ENCODE results near the gene TMEM259.

The TMEM259 gene

DNA sequence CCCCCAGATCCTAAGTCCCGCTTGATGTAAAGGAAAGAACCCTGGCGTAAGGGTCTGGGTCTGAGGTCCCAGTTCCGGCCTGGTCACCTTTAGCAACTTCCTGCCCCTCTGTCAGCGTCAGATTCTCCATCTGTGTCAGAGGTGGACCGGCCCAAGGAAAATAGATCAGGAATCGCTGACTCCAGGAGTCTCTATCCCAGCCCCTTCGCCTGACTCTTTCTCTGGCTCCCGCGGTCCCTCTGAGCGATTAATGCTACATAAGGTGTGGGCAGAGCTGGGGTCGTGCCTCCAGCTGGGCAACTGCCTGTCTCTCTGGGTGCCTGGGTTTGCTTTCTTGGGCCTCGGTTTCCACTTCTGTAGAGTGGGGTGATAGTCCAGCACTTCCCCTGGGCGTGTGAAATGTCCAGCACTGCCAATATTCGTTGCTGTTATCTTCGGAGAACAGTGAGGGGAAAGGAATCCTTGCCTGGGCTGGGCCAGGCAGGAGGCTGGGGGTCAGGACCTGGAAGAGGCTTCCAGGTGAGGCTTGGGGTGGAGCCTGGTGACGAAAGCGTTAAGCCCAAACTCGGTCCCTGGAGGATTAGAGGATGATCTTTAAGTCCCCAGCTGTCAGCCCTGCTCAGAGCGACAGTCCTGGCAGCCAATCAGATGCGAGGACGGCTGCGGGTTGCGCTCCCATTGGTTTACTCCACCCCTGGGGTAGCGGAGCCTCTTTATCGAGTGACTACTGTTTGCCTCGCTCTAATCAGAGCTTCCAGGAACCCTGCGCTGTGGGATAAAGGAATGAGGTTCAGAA, 19.8 kb upstream of the TMEM259 start:
- Histone ChIP-seq H3K27ac (replicated peaks) (peak overlapping the region; percentile 36), H3K27me3 (ENCODE audit: insufficient read depth, poor library complexity, severe bottlenecking) (no peaks in the 10 kb centered on the region), H3K4me3 (replicated peaks; ENCODE audit: insufficient read depth, low read length) (peak overlapping the region; percentile 54)
- TF ChIP-seq, protein P1, sequence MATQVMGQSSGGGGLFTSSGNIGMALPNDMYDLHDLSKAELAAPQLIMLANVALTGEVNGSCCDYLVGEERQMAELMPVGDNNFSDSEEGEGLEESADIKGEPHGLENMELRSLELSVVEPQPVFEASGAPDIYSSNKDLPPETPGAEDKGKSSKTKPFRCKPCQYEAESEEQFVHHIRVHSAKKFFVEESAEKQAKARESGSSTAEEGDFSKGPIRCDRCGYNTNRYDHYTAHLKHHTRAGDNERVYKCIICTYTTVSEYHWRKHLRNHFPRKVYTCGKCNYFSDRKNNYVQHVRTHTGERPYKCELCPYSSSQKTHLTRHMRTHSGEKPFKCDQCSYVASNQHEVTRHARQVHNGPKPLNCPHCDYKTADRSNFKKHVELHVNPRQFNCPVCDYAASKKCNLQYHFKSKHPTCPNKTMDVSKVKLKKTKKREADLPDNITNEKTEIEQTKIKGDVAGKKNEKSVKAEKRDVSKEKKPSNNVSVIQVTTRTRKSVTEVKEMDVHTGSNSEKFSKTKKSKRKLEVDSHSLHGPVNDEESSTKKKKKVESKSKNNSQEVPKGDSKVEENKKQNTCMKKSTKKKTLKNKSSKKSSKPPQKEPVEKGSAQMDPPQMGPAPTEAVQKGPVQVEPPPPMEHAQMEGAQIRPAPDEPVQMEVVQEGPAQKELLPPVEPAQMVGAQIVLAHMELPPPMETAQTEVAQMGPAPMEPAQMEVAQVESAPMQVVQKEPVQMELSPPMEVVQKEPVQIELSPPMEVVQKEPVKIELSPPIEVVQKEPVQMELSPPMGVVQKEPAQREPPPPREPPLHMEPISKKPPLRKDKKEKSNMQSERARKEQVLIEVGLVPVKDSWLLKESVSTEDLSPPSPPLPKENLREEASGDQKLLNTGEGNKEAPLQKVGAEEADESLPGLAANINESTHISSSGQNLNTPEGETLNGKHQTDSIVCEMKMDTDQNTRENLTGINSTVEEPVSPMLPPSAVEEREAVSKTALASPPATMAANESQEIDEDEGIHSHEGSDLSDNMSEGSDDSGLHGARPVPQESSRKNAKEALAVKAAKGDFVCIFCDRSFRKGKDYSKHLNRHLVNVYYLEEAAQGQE (IDR thresholded peaks at IDR 0.05; ENCODE audit: insufficient replicate concordance, low read depth), result no peak
- no peak for TF ChIP-seq GABPA (IDR thresholded peaks at IDR 0.05; ENCODE audit: low read depth)
- no peak for TF ChIP-seq SPI1 (IDR thresholded peaks at IDR 0.05; ENCODE audit: borderline replicate concordance, low read depth)
- TF ChIP-seq POLR2AphosphoS5 (IDR thresholded peaks at IDR 0.05; ENCODE audit: low read depth), result no peak
- TF ChIP-seq, protein P2, sequence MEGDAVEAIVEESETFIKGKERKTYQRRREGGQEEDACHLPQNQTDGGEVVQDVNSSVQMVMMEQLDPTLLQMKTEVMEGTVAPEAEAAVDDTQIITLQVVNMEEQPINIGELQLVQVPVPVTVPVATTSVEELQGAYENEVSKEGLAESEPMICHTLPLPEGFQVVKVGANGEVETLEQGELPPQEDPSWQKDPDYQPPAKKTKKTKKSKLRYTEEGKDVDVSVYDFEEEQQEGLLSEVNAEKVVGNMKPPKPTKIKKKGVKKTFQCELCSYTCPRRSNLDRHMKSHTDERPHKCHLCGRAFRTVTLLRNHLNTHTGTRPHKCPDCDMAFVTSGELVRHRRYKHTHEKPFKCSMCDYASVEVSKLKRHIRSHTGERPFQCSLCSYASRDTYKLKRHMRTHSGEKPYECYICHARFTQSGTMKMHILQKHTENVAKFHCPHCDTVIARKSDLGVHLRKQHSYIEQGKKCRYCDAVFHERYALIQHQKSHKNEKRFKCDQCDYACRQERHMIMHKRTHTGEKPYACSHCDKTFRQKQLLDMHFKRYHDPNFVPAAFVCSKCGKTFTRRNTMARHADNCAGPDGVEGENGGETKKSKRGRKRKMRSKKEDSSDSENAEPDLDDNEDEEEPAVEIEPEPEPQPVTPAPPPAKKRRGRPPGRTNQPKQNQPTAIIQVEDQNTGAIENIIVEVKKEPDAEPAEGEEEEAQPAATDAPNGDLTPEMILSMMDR (IDR thresholded peaks at IDR 0.05; ENCODE audit: insufficient read depth, low read length), result no peak
- DNase-seq (ENCODE audit: low read depth in 1 of 2, low spot score in 1 of 2), result peak; percentile 87 to 90

DNA sequence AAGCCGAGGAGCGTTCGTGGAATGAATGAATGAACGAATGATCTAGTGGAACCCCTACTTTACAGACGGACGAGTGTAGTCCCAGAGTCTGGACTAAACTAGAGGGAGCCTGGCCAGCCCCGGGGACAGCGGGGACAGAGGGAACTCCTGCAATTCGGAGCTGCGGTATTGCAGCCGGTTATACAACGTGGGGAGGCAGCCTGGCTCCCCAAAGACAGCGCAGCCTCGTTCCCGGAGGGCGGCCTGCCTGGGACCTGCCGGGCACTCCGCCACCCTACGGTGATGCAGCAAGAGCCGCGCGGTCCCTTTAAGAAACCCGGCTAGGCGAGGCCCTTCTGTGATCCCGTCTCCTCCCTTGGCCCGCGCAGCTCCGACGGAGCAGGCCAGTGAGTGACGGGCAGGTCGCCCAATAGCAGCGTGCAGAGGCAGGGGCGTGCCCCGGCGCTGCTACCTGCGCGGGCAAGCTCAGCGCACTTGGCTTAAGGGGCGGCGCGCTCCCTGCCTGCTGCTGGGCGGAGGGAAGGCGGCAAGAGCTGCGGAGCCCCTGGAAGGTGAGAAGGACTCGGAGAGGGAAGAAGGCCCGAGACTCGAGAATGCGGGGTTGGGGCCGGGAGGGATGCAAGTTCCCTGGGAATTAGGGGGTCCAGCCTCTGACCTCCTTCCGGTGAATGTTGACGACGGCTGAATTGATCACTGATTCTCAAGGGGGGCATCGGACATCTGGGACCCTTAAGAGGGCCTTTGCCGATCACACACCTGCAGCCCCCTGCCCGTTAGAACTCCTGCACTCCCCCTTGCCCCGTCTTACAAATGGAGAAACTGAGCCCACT, 18.9 kb upstream of the TMEM259 start, which contains the start of gene ABCA7:
Gene ABCA7, plus strand, starts transcription at position 462 of the 830 bp plus-strand sequence. CDS start 1,255 bp downstream, outside the sequence.
- Histone ChIP-seq H3K4me3 (replicated peaks; ENCODE audit: insufficient read depth, low read length) (peak within 1 kb of the TSS; percentile 54), H3K27me3 (ENCODE audit: insufficient read depth, poor library complexity, severe bottlenecking) (no peaks in the 10 kb centered on the region), H3K27ac (replicated peaks) (peak within 1 kb of the TSS; percentile 75)
- peak; percentile 99 for DNase-seq (ENCODE audit: low read depth in 1 of 2, low spot score in 1 of 2)
- no peak for TF ChIP-seq SPI1 (IDR thresholded peaks at IDR 0.05; ENCODE audit: borderline replicate concordance, low read depth)
- TF ChIP-seq POLR2AphosphoS5 (IDR thresholded peaks at IDR 0.05; ENCODE audit: low read depth), result peak; percentile 68

DNA sequence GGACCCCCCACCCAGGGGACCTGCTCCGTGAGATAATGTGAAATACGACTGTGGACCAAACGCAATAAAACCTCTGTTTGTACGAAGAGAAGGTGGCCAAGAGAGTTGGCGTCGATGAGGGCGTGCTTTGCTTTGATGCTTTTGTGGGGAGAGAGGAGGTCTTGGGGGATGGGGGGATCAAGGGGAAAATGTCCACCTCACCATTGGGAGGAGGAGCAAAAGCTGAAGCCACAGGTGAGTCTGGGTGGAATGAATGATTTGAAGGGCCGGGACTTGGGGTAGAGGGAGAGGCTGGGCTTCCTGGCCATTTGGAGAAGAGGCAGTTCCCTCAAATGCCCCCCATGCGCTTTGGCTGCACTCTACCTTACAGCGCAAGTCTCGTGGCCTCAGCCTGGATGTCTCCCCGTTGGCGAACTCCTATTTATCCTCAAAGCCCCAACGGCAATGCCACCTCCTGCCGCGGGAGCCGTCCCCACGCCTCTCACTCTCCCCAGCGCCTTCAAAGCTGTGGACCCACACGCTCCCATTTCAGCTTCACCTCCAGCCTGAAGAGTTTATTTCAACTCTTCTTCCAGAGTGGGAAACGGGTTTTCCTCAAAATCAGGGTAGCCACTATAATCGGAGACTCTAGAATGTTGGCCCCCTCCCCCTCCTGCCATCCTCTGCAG, 18.2 kb upstream of the TMEM259 start:
- TF ChIP-seq GABPA (IDR thresholded peaks at IDR 0.05; ENCODE audit: low read depth) (0 out of 2 replicates have a peak, but pooled peaks have one; percentile 15), POLR2AphosphoS5 (IDR thresholded peaks at IDR 0.05; ENCODE audit: low read depth) (no peak; the same call in 1 of the 2 replicates), SPI1 (IDR thresholded peaks at IDR 0.05; ENCODE audit: borderline replicate concordance, low read depth) (no peak)
- TF ChIP-seq, protein P2 (IDR thresholded peaks at IDR 0.05; ENCODE audit: insufficient read depth, low read length), result no peak
- TF ChIP-seq, protein P1 (IDR thresholded peaks at IDR 0.05; ENCODE audit: insufficient replicate concordance, low read depth), result no peak
- DNase-seq (ENCODE audit: low read depth in 1 of 2, low spot score in 1 of 2), result no peak
- Histone ChIP-seq H3K27ac (replicated peaks) (peak overlapping the region; percentile 75), H3K4me3 (replicated peaks; ENCODE audit: insufficient read depth, low read length) (no peak overlapping the region; the same call in 1 of the 2 replicates), H3K27me3 (ENCODE audit: insufficient read depth, poor library complexity, severe bottlenecking) (no peaks in the 10 kb centered on the region)
